ENCODE measurements around the gene MTHFD2. TPM values are rescaled to one million over a fixed set of nuclear protein-coding genes. Genes with fewer than 3 reads are reported as not detected.

Gene MTHFD2
- 32.1 TPM for total RNA-seq

DNA sequence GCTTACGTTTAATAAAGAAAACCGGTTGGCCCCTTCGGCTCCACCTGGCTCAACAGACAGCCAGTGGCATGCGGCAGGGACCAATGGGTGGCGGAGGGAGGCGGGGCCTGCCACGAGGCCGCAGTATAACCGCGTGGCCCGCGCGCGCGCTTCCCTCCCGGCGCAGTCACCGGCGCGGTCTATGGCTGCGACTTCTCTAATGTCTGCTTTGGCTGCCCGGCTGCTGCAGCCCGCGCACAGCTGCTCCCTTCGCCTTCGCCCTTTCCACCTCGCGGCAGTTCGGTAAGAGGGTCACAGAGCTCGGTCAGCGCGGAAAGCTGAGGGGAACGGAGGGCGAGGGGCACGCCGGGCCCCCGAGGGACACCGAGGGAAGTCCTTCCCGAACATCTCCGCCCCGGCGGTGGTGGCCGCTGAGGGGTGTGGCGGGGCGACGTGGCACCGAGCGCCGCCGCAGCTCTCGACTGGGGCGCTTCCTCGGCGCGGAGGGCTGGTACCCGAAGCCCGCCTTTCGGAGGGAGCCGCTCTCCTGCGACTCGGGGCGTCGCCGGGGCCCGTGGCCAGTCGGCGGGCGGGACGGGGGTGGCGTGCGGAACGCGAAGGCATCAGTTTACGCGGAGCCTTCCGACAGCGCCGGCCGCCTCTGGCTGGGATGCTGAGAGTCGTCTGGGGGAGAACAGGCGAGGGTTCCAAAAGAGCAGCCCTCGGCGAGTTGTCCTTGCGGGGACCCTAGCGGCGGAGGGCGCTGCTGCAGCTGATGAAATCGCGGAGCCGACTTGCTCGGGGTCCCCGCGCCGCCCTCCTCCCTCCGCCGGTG lies at the start of gene MTHFD2:
MTHFD2 (plus strand) TSS at position 155 of the 814 bp plus-strand sequence; CDS start at position 182, 27 bp downstream.
- Histone ChIP-seq H3K9me3 (ENCODE audit: low read depth, low read length) (no peaks in the 10 kb centered on the region), H3K4me3 (ENCODE audit: low read length) (peak within 1 kb of the TSS; percentile 53), H3K4me1 (ENCODE audit: insufficient read depth, low read length) (peaks cover 32% of the 10 kb centered on the region), H3K27me3 (ENCODE audit: insufficient read depth, low read length) (no peaks in the 10 kb centered on the region)

DNA sequence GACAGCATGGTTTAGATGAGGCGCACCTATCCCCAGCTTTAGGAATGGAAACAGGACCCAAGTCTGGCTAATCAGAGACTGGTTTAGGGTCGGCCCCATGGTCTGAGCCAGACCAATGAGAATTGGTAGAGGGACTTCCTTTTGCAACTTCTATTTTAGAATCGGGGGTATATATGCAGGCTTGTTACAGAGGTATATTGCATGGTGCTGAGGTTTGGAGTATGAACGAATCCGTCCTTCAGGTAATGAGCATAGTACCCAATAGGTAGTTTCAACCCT lies 49.2 kb upstream of the MTHFD2 start:
- no peaks in the 10 kb centered on the region for H3K9me3 ChIP-seq (ENCODE audit: low read depth, low read length)

DNA sequence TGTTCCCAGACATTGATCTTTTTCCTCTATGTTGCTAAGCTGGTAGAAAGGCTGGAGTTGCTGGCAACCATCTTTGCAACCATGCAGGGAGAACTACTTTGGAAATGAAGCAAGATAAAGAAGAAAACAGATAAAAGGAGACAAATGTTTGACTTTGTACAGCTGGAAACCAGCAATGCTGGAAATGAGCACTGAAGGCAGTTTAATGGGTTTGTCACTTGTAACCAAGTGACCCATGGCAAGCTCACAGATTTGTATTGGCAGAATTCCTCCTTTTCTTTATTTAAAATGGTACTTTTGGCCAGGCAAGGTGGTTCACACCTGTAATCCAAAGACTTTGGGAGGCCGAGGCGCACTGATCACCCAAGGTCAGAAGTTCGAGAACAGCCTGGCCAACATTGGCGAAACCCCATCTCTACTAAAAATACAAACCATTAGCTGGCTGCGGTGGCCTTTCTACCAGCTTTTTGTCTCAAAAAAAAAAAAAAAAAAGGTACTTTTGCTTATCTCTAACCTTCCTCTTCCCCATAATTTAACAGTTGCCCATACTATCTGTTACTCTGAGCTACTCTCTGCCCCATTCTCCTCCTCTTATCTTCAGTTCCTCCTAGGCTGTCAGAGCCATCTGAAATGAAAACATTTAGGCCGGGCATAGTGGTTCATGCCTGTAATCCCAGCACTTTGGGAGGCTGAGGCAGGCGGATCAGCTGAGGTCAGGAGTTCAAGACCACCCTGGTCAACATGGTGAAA lies 48.7 kb upstream of the MTHFD2 start:
- no peaks in the 10 kb centered on the region for H3K9me3 ChIP-seq (ENCODE audit: low read depth, low read length)
- peaks cover 20% of the 10 kb centered on the region for H3K4me1 ChIP-seq (ENCODE audit: insufficient read depth, low read length)
- no peaks in the 10 kb centered on the region for H3K27me3 ChIP-seq (ENCODE audit: insufficient read depth, low read length)
- H3K4me3 ChIP-seq (ENCODE audit: low read length), result no peak overlapping the region

More for the DNA sequence above, 49.2 kb upstream of the MTHFD2 start:
- Histone ChIP-seq H3K4me3 (ENCODE audit: low read length) (no peak overlapping the region), H3K27me3 (ENCODE audit: insufficient read depth, low read length) (no peaks in the 10 kb centered on the region), H3K4me1 (ENCODE audit: insufficient read depth, low read length) (peaks cover 20% of the 10 kb centered on the region)

DNA sequence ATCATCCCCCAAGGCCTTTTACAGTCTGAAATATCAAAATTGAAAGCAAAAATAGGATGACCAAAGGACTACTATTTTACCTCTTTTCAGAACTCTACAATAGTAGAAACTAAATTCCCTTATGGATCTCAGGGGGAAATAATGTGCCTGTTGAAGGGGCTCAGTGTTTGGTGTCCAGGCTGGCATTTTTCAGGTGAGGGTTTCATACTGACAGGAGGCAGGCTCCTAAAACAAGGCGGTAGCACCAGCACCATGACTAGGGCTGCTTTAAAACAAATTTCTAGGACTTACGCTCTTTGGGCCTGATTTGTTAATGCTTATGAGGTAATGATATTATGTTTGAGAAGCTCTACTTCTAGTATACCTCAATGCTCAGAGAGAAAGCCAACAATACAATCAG lies 45.5 kb upstream of the MTHFD2 start:
- Histone ChIP-seq H3K4me1 (ENCODE audit: insufficient read depth, low read length) (peaks cover 8% of the 10 kb centered on the region), H3K9me3 (ENCODE audit: low read depth, low read length) (no peaks in the 10 kb centered on the region), H3K4me3 (ENCODE audit: low read length) (no peak overlapping the region), H3K27me3 (ENCODE audit: insufficient read depth, low read length) (no peaks in the 10 kb centered on the region)

DNA sequence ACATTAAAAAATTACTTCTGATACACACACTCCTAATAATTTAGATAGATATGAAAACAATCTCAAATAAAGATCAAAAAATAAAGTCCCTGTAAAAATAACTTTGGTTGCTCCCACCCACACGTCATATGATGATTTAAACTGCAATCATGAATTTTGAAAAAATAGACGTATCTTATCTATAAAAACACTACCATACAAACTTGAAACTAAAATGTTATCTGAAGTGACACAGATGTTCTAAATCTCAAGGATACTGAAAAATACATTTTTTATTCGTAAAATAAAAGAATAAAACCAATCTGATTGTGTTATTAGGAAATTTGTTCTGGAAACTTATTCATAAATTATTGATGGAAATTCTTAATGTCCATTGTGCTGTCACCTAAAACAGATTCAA lies 42.6 kb upstream of the MTHFD2 start:
- H3K4me3 ChIP-seq (ENCODE audit: low read length), result no peak overlapping the region
- no peaks in the 10 kb centered on the region for H3K9me3 ChIP-seq (ENCODE audit: low read depth, low read length)
- no peaks in the 10 kb centered on the region for H3K27me3 ChIP-seq (ENCODE audit: insufficient read depth, low read length)
- H3K4me1 ChIP-seq (ENCODE audit: insufficient read depth, low read length), result no peaks in the 10 kb centered on the region

DNA sequence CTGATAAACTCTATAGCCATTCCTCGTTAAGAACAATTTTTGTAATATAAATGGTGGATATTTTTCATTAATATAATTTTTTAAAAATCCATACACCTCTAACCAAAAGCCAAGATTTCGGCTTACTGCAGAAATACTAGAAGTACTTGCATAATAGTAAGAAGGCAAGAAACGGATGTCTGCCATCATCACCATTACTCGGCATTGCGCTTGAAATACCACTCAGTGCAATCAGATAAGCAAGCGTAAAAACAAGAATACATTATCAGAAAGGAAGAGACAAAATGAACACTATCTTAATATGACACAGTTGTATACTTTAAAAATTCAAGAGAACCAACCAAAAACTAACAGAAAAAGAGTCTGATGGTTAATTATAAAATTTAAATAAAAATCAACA lies 35.5 kb upstream of the MTHFD2 start:
- H3K4me3 ChIP-seq (ENCODE audit: low read length), result no peak overlapping the region
- H3K9me3 ChIP-seq (ENCODE audit: low read depth, low read length), result no peaks in the 10 kb centered on the region

DNA sequence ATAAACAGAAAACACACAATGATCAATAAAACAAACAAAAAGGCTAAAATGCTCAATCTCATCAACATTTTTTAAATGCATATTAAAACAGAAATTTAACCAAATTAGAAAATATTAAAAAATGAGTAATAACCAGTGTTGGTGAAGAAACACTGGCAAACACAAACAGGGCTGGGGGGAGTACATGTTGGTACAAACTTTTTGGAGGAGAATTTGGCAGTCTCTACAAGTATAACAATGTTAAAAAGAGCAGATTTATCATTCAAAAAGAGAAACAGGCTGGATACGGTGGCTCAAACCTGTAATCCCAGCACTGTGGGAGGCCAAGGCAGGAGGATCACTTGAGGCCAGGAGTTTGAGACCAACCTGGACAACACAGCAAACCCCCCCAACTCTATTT lies 33.7 kb upstream of the MTHFD2 start:
- Histone ChIP-seq H3K4me1 (ENCODE audit: insufficient read depth, low read length) (no peaks in the 10 kb centered on the region), H3K9me3 (ENCODE audit: low read depth, low read length) (no peaks in the 10 kb centered on the region)

More for the DNA sequence above, 35.5 kb upstream of the MTHFD2 start:
- Histone ChIP-seq H3K4me1 (ENCODE audit: insufficient read depth, low read length) (no peaks in the 10 kb centered on the region), H3K27me3 (ENCODE audit: insufficient read depth, low read length) (no peaks in the 10 kb centered on the region)

DNA sequence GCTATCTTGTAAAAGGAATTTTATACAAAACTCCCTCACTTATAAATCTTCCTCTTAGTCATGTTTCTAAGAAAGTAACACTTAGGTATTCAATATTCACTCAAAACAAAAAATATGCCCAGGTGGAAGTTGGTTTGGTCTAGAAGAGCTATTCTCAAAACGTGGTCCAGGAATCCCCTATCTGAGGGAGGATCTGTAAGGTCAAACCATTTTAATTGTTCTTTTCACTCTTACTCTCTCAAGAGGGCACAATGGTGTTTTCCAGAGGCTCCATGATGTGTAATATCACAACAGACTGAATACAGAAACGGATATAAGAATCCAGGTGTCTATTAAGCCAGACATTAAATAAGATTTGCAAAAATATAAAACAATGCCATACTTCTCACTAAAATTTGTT lies 29.7 kb upstream of the MTHFD2 start:
- H3K4me1 ChIP-seq (ENCODE audit: insufficient read depth, low read length), result peaks cover 7% of the 10 kb centered on the region
- H3K27me3 ChIP-seq (ENCODE audit: insufficient read depth, low read length), result no peaks in the 10 kb centered on the region
- H3K9me3 ChIP-seq (ENCODE audit: low read depth, low read length), result no peaks in the 10 kb centered on the region
- no peak overlapping the region for H3K4me3 ChIP-seq (ENCODE audit: low read length)

More for the DNA sequence above, 33.7 kb upstream of the MTHFD2 start:
- Histone ChIP-seq H3K4me3 (ENCODE audit: low read length) (no peak overlapping the region), H3K27me3 (ENCODE audit: insufficient read depth, low read length) (no peaks in the 10 kb centered on the region)

DNA sequence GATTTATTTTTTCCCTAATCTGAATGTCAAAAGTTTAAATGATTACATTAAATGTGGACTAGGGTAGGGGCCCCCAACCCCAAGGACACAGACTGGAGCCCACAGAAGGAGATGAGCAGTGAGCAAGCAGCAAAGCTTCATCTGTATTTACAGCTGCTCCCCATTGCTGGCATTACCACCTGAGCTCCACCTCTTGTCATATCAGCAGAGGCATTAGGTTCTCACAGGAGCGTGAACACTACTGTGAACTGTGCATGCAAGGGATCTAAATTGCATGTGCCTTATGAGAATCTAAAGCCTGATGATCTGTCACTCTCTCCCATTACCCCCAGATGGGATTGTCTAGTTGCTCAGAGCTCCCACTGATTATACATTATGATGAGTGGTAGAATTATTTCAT lies 23.5 kb upstream of the MTHFD2 start:
- Histone ChIP-seq H3K27me3 (ENCODE audit: insufficient read depth, low read length) (no peaks in the 10 kb centered on the region), H3K9me3 (ENCODE audit: low read depth, low read length) (no peaks in the 10 kb centered on the region), H3K4me1 (ENCODE audit: insufficient read depth, low read length) (peaks cover 45% of the 10 kb centered on the region), H3K4me3 (ENCODE audit: low read length) (no peak overlapping the region)

DNA sequence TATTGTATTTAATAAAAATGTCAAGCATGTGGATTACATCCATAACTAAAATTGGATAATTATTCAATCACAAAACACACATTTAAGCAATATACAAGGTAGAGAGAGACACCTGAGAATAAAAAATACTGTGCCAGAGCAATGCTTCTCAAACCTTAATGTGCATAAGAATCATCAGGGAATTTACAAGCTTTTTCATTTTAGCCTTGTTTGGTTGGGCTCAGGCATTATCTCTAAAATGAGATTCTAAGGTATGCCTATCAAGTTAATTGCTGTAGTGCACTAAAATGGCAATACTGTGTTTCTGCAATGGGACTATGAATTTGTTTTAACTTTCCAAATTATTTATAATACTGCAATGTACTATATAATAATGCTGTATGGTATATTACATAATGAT lies 20.7 kb upstream of the MTHFD2 start:
- H3K4me3 ChIP-seq (ENCODE audit: low read length), result peak overlapping the region; percentile 95
- no peaks in the 10 kb centered on the region for H3K9me3 ChIP-seq (ENCODE audit: low read depth, low read length)
- H3K4me1 ChIP-seq (ENCODE audit: insufficient read depth, low read length), result peaks cover 72% of the 10 kb centered on the region
- H3K27me3 ChIP-seq (ENCODE audit: insufficient read depth, low read length), result no peaks in the 10 kb centered on the region

DNA sequence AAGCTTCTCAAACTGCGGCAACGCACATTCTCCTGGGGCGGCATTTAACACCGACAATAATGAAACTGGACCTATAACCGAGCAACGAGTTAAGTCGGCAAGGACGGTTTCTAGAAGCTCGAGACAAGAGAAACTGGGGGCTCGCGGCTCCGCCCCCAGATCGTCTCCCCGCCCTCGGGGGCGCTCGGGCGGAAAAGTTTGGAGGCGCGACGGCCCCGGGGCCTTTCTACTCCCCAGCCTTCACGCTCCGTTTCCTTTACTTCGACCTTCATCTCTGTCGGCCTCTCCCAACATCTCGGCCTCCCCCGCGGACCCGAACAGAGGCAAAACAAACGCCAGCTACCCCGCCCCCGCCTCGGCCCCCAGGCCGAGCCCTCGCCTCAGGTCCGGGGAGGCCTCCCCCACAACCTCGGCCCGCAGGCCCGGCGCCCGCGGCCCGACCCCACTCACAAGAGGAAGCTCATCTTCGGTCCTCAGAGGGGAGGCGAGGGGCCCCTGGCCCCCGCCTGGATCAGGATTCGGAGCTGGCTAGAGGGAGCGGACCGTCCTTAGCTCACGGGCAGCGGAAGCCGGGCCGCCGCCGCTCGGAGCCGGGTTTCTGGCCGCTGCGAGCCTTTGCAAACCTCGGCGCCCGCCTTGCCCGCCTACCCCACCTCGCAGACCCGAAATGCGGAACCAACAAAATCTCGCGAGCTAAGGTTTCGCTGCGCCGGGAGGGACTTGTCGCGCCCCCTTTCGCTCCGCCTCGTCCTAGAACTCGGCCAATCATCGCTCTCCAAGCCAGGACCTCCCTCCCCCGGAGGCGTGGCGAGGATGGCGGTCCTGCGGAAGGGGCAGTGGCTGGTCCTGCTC lies 20.0 kb upstream of the MTHFD2 start, which contains the start of gene MOB1A:
MOB1A (minus strand) TSS at position 669 of the 852 bp plus-strand sequence; CDS start at position 464, 205 bp downstream.
- Histone ChIP-seq H3K4me3 (ENCODE audit: low read length) (peak within 1 kb of the TSS; percentile 95), H3K27me3 (ENCODE audit: insufficient read depth, low read length) (no peaks in the 10 kb centered on the region), H3K9me3 (ENCODE audit: low read depth, low read length) (no peaks in the 10 kb centered on the region), H3K4me1 (ENCODE audit: insufficient read depth, low read length) (peaks cover 70% of the 10 kb centered on the region)

DNA sequence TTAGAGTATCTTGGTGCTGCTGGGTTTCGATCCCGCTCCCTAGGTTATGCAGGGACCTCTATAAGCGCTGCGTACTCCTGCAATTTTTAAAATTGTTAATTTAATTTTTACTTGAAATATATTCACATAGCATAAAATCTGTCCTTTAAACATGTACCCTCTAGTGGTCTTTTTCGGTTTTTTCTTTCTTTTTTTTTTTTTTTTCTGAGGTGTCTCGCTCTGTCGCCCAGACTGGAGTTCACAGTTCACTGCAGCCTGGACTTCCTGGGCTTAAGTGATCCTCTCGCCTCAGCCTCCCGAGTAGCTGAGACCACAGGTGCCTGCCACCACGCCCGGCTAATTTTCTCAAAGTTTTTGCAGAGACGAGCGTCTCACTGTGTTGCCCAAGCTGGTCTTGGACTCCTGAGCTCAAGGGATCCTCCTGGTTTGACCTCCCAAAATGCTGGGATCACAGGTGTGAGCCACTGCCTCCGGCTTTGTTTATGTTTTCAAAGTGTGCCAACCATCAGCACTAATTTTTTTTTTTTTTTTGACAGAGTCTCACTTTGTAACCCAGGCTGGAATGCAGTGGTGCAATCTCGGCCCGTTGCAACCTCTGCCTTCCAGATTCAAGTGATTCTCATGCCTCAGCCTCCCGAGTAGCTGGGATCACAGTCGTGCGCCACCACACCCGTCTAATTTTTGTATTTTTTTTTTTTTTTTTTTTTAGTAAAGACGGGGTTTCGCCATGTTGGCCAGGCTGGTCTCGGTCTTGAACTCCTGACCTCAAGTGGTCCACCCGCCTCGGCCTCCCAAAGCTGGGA lies 19.2 kb upstream of the MTHFD2 start:
- no peaks in the 10 kb centered on the region for H3K27me3 ChIP-seq (ENCODE audit: insufficient read depth, low read length)
- no peaks in the 10 kb centered on the region for H3K9me3 ChIP-seq (ENCODE audit: low read depth, low read length)
- peaks cover 74% of the 10 kb centered on the region for H3K4me1 ChIP-seq (ENCODE audit: insufficient read depth, low read length)
- peak overlapping the region; percentile 95 for H3K4me3 ChIP-seq (ENCODE audit: low read length)

DNA sequence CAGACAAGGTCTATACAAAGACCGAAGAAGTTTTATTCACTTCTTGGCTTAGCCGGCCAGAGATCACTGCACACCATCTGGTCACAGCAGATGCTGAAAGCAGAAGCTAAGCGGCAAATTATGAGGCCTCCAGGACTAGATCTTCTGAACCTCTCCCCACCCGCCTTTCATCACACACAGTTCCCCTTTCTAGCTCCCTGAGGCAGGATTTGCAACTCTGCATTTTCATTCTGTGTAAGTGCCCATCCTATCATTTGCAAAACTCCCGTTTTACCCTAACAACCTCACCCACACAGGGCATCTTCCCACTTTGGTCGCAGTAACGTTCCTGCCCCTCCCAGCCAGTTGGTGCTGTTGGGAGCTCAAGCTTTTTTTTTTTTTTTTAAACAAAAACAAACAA lies 16.7 kb upstream of the MTHFD2 start:
- H3K9me3 ChIP-seq (ENCODE audit: low read depth, low read length), result no peaks in the 10 kb centered on the region
- H3K4me3 ChIP-seq (ENCODE audit: low read length), result no peak overlapping the region
- H3K27me3 ChIP-seq (ENCODE audit: insufficient read depth, low read length), result no peaks in the 10 kb centered on the region
- H3K4me1 ChIP-seq (ENCODE audit: insufficient read depth, low read length), result peaks cover 75% of the 10 kb centered on the region

DNA sequence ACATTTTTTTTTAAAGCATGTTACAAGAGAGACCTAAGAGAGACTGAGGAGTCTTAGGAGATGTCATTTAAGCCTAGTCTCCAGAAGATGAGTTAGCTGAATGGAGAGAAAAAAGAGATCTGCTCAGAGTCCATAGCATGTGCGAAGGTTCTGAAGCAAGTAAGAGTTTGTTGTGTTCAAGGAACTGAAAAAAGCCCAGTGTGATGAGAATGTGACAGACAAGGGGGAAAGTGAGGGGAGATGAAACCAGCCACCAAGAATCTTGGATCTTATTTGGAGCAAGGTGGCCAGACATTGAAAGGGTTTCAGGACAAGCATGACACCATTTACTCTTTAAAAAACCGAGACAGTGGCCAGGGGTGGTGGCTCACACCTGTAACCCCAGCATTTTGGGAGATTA lies 14.5 kb upstream of the MTHFD2 start:
- H3K9me3 ChIP-seq (ENCODE audit: low read depth, low read length), result no peaks in the 10 kb centered on the region
- H3K4me1 ChIP-seq (ENCODE audit: insufficient read depth, low read length), result peaks cover 74% of the 10 kb centered on the region

More for the DNA sequence above, 14.5 kb upstream of the MTHFD2 start:
- Histone ChIP-seq H3K4me3 (ENCODE audit: low read length) (no peak overlapping the region), H3K27me3 (ENCODE audit: insufficient read depth, low read length) (no peaks in the 10 kb centered on the region)
